ENCODE measurements around the gene CWC25. TPM values are rescaled to one million over a fixed set of nuclear protein-coding genes. Genes with fewer than 3 reads are reported as not detected.

CWC25 gene
- total RNA-seq, 1 experiment from 2014 or later = 17.3 TPM

DNA sequence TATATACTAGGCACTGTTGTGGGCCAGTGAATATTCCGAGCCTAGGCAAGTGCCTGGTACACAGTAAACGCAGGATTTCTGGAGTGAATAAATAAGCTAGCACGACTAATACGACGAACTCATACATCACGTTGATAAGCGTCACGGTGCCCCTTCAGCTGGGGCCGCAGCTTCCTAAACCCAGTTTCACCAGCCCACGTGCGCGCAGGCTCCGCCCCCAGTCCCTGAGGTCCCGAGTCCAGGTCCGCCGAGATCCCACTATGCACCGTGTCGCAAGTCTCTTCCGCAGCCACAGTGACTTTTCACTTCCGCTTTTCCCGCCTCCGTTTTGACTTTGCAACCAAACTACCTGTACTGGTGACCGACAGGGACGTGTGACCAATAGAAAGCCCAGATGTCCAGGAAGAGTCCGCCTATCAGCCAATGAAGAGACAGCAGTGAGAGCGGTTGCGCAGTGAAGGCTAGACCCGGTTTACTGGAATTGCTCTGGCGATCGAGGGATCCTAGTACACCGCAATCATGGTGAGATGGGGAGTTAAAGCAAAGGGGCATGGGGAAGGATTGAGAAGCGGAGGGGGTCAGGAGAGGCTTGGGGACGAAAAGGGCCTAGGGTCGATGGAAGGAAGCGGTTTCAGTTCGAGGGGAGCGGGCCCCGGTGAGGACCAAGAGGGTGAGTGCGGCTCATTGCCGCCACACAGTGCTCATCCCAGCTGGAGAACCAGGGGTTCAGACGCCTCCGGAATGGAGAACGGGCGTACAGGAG is 72.6 kb downstream of the CWC25 start, which contains the start of gene PSMB3 (continued):
- TF ChIP-seq, protein P1, sequence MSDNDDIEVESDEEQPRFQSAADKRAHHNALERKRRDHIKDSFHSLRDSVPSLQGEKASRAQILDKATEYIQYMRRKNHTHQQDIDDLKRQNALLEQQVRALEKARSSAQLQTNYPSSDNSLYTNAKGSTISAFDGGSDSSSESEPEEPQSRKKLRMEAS (CRISPR knock-in tag; IDR thresholded peaks at IDR 0.05) = peak; percentile 97
- 0 out of 2 replicates have a peak, but pooled peaks have one; percentile 25 for TF ChIP-seq ZNF121 (CRISPR knock-in tag; IDR thresholded peaks at IDR 0.05)
- TF ChIP-seq NFYB (CRISPR knock-in tag; conservative IDR thresholded peaks at IDR 0.05; ENCODE audit: low read depth) = peak; percentile 98
- peak; percentile 81 for TF ChIP-seq NFE2L1 (CRISPR knock-in tag; IDR thresholded peaks at IDR 0.05)
- peak; percentile 93 for TF ChIP-seq SP1 (CRISPR knock-in tag; conservative IDR thresholded peaks at IDR 0.05)
- no peak; the same call in 1 of the 2 replicates for TF ChIP-seq PREB (CRISPR knock-in tag; IDR thresholded peaks at IDR 0.05; ENCODE audit: borderline replicate concordance)
- TF ChIP-seq IRF1 (CRISPR knock-in tag; IDR thresholded peaks at IDR 0.05) = no peak
- TF ChIP-seq ZNF423 (CRISPR knock-in tag; IDR thresholded peaks at IDR 0.05) = no peak
- peak; percentile 79; the same call in 1 of the 2 replicates for TF ChIP-seq GTF2I (CRISPR knock-in tag; conservative IDR thresholded peaks at IDR 0.05)
- TF ChIP-seq ARID4B (CRISPR knock-in tag; IDR thresholded peaks at IDR 0.05; ENCODE audit: borderline replicate concordance) = peak; percentile 73
- TF ChIP-seq, protein P2, sequence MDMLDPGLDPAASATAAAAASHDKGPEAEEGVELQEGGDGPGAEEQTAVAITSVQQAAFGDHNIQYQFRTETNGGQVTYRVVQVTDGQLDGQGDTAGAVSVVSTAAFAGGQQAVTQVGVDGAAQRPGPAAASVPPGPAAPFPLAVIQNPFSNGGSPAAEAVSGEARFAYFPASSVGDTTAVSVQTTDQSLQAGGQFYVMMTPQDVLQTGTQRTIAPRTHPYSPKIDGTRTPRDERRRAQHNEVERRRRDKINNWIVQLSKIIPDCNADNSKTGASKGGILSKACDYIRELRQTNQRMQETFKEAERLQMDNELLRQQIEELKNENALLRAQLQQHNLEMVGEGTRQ (CRISPR knock-in tag; IDR thresholded peaks at IDR 0.05) = peak; percentile 86
- TF ChIP-seq FOXP4 (CRISPR knock-in tag; IDR thresholded peaks at IDR 0.05) = 0 out of 2 replicates have a peak, but pooled peaks have one; percentile 43

DNA sequence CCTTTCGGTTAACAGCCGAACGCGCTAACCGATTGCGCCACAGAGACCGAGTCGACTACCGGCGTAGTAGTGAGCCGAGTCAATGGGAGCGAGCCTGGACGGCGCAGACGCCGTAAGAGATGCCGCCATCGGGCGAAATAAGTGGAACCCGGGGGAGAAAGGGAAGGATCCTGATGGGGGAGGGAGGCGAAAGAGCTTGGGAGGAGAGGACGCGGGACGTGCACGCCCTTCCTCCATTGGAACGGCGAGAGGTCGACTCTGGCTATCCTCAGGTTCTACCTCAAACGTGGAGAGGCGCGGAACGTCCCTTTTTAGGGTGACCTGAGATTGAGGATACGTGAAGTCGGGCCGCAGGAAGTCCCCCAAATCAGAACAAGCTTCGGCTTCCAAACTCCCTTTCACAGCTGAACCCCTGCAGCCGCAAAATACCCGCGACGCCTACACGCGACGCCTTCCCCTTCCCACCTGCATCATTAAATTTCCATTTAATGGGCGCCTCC is 73.3 kb downstream of the CWC25 start:
- peak overlapping the region; percentile 97 for H3K4me3 Mint-ChIP-seq
- peak overlapping the region; percentile 96 for H3K27ac Mint-ChIP-seq
- POLR2A ChIA-PET = interaction anchor here (0.5 to 1.0 kb wide), 2 partner anchors 102 to 343 kb away, joined by 3 read pairs; partner anchors contain the start of gene RPL23
- peaks cover 23% of the 10 kb centered on the region for H3K36me3 Mint-ChIP-seq
- peak; percentile 4 for ATAC-seq
- DNase-seq (ENCODE audit: low spot score) = peak; percentile 85
- no peaks in the 10 kb centered on the region for H3K9me3 Mint-ChIP-seq
- peaks cover 16% of the 10 kb centered on the region for H3K4me1 Mint-ChIP-seq
- CTCF ChIA-PET = interaction anchor here (0.9 to 4.4 kb wide), 7 partner anchors 10 to 423 kb away, joined by 3 to 45 read pairs (median 4); no protein-coding TSS in a partner anchor
- H3K27me3 Mint-ChIP-seq (ENCODE audit: low read depth) = peaks cover 2% of the 10 kb centered on the region
- TF ChIP-seq FOXP1 (CRISPR knock-in tag; IDR thresholded peaks at IDR 0.05; ENCODE audit: borderline replicate concordance) (no peak; the same call in 1 of the 2 replicates), ZNF671 (CRISPR knock-in tag; IDR thresholded peaks at IDR 0.05) (no peak), SMAD3 (CRISPR knock-in tag; IDR thresholded peaks at IDR 0.05; ENCODE audit: borderline replicate concordance) (peak; percentile 63; the same call in 1 of the 2 replicates), JUN (CRISPR knock-in tag; IDR thresholded peaks at IDR 0.05) (0 out of 2 replicates have a peak, but pooled peaks have one; percentile 75), NFE2L1 (CRISPR knock-in tag; IDR thresholded peaks at IDR 0.05) (no peak)
- TF ChIP-seq, protein P3, sequence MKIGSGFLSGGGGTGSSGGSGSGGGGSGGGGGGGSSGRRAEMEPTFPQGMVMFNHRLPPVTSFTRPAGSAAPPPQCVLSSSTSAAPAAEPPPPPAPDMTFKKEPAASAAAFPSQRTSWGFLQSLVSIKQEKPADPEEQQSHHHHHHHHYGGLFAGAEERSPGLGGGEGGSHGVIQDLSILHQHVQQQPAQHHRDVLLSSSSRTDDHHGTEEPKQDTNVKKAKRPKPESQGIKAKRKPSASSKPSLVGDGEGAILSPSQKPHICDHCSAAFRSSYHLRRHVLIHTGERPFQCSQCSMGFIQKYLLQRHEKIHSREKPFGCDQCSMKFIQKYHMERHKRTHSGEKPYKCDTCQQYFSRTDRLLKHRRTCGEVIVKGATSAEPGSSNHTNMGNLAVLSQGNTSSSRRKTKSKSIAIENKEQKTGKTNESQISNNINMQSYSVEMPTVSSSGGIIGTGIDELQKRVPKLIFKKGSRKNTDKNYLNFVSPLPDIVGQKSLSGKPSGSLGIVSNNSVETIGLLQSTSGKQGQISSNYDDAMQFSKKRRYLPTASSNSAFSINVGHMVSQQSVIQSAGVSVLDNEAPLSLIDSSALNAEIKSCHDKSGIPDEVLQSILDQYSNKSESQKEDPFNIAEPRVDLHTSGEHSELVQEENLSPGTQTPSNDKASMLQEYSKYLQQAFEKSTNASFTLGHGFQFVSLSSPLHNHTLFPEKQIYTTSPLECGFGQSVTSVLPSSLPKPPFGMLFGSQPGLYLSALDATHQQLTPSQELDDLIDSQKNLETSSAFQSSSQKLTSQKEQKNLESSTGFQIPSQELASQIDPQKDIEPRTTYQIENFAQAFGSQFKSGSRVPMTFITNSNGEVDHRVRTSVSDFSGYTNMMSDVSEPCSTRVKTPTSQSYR (CRISPR knock-in tag; IDR thresholded peaks at IDR 0.05) = 0 out of 2 replicates have a peak, but pooled peaks have one; percentile 29
- TF ChIP-seq, protein P4, sequence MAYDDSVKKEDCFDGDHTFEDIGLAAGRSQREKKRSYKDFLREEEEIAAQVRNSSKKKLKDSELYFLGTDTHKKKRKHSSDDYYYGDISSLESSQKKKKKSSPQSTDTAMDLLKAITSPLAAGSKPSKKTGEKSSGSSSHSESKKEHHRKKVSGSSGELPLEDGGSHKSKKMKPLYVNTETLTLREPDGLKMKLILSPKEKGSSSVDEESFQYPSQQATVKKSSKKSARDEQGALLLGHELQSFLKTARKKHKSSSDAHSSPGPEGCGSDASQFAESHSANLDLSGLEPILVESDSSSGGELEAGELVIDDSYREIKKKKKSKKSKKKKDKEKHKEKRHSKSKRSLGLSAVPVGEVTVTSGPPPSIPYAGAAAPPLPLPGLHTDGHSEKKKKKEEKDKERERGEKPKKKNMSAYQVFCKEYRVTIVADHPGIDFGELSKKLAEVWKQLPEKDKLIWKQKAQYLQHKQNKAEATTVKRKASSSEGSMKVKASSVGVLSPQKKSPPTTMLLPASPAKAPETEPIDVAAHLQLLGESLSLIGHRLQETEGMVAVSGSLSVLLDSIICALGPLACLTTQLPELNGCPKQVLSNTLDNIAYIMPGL (CRISPR knock-in tag; IDR thresholded peaks at IDR 0.05) = peak; percentile 97

All from WTC11 (cell line).